Liver (tissue), 9 donors: ENCODE data around the gene NKD1. TPM values are rescaled to one million over a fixed set of nuclear protein-coding genes. Genes with fewer than 3 reads are reported as not detected.

Experiments used
- DNase-seq: peaks from one replicate; pipeline ENCODE4 v3.0.0-alpha.2; 2017; ENCODE audit warnings: low spot score
- H3K27ac ChIP-seq, 2 donors: one replicate each; pipeline ENCODE4 v1.7.0; 2013; ENCODE audit warnings: inconsistent platforms in 2 of 2, low read length in 2 of 2, control low read depth in 1 of 2, low read depth in 1 of 2, mild to moderate bottlenecking in 1 of 2
- H3K27me3 ChIP-seq, 4 donors: one replicate each; pipeline versions ENCODE4 v1.6.1 to v1.7.0; 2013; ENCODE audit warnings: low read length in 3 of 4, inconsistent platforms in 1 of 4, mild to moderate bottlenecking in 1 of 4, moderate library complexity in 1 of 4; ENCODE audit not compliant: control insufficient read depth in 4 of 4, insufficient read depth in 4 of 4
- H3K36me3 ChIP-seq, 4 donors: one replicate each; pipeline versions ENCODE4 v1.6.1 to v1.7.0; 2013; ENCODE audit warnings: low read length in 3 of 4, mild to moderate bottlenecking in 3 of 4, low read depth in 1 of 4, moderate library complexity in 1 of 4; ENCODE audit not compliant: control insufficient read depth in 4 of 4, insufficient read depth in 3 of 4
- H3K4me1 ChIP-seq, 4 donors: one replicate each; pipeline versions ENCODE4 v1.6.1 to v1.7.0; 2013; ENCODE audit warnings: low read length in 3 of 4, mild to moderate bottlenecking in 3 of 4, moderate library complexity in 1 of 4; ENCODE audit not compliant: control insufficient read depth in 4 of 4, insufficient read depth in 4 of 4
- H3K4me3 ChIP-seq, 3 donors: one replicate each; pipeline versions ENCODE4 v1.6.1 to v1.7.0; 2013; ENCODE audit warnings: low read length in 3 of 3, control low read depth in 1 of 3, low read depth in 1 of 3, mild to moderate bottlenecking in 1 of 3
- H3K9ac ChIP-seq, 2 donors: one replicate each; pipeline ENCODE4 v1.7.0; 2013; ENCODE audit warnings: low read length in 2 of 2, mild to moderate bottlenecking in 2 of 2, moderate library complexity in 2 of 2, control low read depth in 1 of 2, low read depth in 1 of 2
- H3K9me3 ChIP-seq, 4 donors: one replicate each; pipeline versions ENCODE4 v1.6.1 to v1.7.0; 2013; ENCODE audit warnings: low read length in 3 of 4; ENCODE audit not compliant: control insufficient read depth in 4 of 4
- EGR1 ChIP-seq, 2 donors: IDR thresholded peaks; 2 replicates each; pipeline ENCODE4 v1.6.1; 2016 to 2018; ENCODE audit warnings: antibody characterized with exemption in 2 of 2, low read depth in 2 of 2
- FOXA1 ChIP-seq: IDR thresholded peaks from 2 replicates; pipeline ENCODE4 v1.6.1; 2016; ENCODE audit warnings: antibody characterized with exemption
- FOXA2 ChIP-seq: IDR thresholded peaks from 2 replicates; pipeline ENCODE4 v1.6.1; 2016; ENCODE audit warnings: antibody characterized with exemption
- GABPA ChIP-seq, 2 donors: IDR thresholded peaks in 1 of 2; conservative IDR thresholded peaks in 1 of 2; 2 replicates each; pipeline ENCODE4 v1.6.1; 2016; ENCODE audit warnings: antibody characterized with exemption in 2 of 2, mild to moderate bottlenecking in 1 of 2, moderate library complexity in 1 of 2
- HNF4A ChIP-seq, 2 donors: conservative IDR thresholded peaks; 2 replicates each; pipeline ENCODE4 v1.6.1; 2016; ENCODE audit warnings: antibody characterized with exemption in 2 of 2, mild to moderate bottlenecking in 2 of 2
- HNF4G ChIP-seq: IDR thresholded peaks from 2 replicates; pipeline ENCODE4 v1.6.1; 2016; ENCODE audit warnings: antibody characterized with exemption
- JUND ChIP-seq, 2 donors: IDR thresholded peaks; 2 replicates each; pipeline ENCODE4 v1.6.1; 2016; ENCODE audit warnings: antibody characterized with exemption in 2 of 2
- NR2F2 ChIP-seq: IDR thresholded peaks from 2 replicates; pipeline ENCODE4 v1.6.1; 2016; ENCODE audit warnings: antibody characterized with exemption
- RAD21 ChIP-seq, 2 donors: IDR thresholded peaks; 2 replicates each; pipeline ENCODE4 v1.6.1; 2016; ENCODE audit warnings: antibody characterized with exemption in 2 of 2, mild to moderate bottlenecking in 2 of 2
- RXRA ChIP-seq, 2 donors: IDR thresholded peaks; 2 replicates each; pipeline ENCODE4 v1.6.1; 2017 to 2018; ENCODE audit warnings: antibody characterized with exemption in 2 of 2, mild to moderate bottlenecking in 1 of 2
- SP1 ChIP-seq: IDR thresholded peaks from 2 replicates; pipeline ENCODE4 v1.6.1; 2018; ENCODE audit warnings: antibody characterized with exemption, mild to moderate bottlenecking
- TAF1 ChIP-seq: conservative IDR thresholded peaks from 2 replicates; pipeline ENCODE4 v1.6.1; 2016; ENCODE audit warnings: antibody characterized with exemption, mild to moderate bottlenecking
- WGBS: extraction: QIAGEN DNeasy Blood & Tissue Kit; methylation state at CpG from one replicate; pipeline ENCODE4 v1.1.7; 2013; 5-methylcytosine and 5-hydroxymethylcytosine counted together
- polyA plus RNA-seq, 2 donors: library from polyadenylated mRNA; stranded (reverse) in 1 of 2; unstranded in 1 of 2; fragments of 200-250 nt in 1 of 2; fragments of >200 nt in 1 of 2; fragmentation: Nextera tagmentation in 1 of 2; extraction: Ambion mirVana in 1 of 2; gene quantifications; one replicate each; pipeline versions ENCODE4 v1.2.1 to v1.2.3, GENCODE V29; 2013 to 2015
- total RNA-seq, 2 donors: library from RNA; depleted of rRNA; stranded (reverse); fragments of >200 nt; gene quantifications; one replicate each; pipeline ENCODE4 v1.2.3, GENCODE V29; 2014
- TF ChIP-seq, protein P1 (sequence below): IDR thresholded peaks from 2 replicates; pipeline ENCODE4 v1.6.1; 2016; ENCODE audit warnings: antibody characterized with exemption
- TF ChIP-seq, protein P2 (sequence below): fragments of 150-350 bp; IDR thresholded peaks from 2 replicates; pipeline ENCODE4 v1.5.1; 2017; ENCODE audit warnings: improper control_type of control experiment, low read depth, low read length; ENCODE audit not compliant: missing input control
- TF ChIP-seq, protein P3 (sequence below): IDR thresholded peaks from 2 replicates; pipeline ENCODE4 v1.6.1; 2016; ENCODE audit warnings: antibody characterized with exemption, mild to moderate bottlenecking
- TF ChIP-seq, protein P4 (sequence below): IDR thresholded peaks from 2 replicates; pipeline ENCODE4 v1.6.1; 2016; ENCODE audit warnings: antibody characterized with exemption
- donor health status: healthy.
- donor health status: healthy.
- donor health status: healthy.
- donor health status: healthy.
- donor health status: healthy.

NKD1 gene
- total and polyA plus RNA-seq, 4 donors, result 0.28 to 3.5 (median 0.85) TPM

DNA sequence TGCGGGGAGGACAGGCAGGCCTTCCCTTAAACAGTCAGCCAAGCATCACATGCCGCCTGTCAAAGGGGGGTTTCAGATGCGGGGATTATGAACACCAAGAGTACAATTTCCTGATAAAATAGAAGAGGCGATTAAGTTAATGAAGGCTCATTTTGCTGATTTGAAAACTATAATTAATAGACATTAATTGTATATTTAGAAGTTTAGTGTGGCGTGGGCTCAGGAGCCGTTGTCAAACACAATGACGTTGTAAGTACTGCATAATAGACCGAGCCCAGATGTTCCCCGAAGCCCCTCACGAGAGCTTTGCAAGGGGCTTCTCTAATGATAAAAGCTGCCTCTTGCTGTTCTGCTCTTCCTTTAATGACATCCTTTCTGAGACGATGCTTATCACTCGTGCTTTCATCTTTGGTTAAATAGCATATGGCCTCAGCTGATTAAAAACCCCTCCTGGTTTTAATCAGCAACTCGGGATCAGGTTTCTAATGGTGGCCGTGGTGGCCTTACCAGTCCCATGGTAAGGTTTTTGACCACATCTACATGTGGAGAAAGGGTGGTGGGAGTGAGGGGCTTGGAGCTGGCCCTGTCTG lies 104.7 kb downstream of the NKD1 start:
- Histone ChIP-seq H3K9ac (no peak overlapping the region), H3K4me3 (no peak overlapping the region), H3K27ac (no peak overlapping the region), H3K36me3 (no peaks in the 10 kb centered on the region), H3K9me3 (no peaks in the 10 kb centered on the region), H3K27me3 (no peaks in the 10 kb centered on the region), H3K4me1 (no peaks in the 10 kb centered on the region)
- WGBS, result 73% methylated on average over 14 of the region's 14 CpGs
- DNase-seq, result no peak
- TF ChIP-seq RXRA (IDR thresholded peaks at IDR 0.05) (no peak), HNF4G (no peak), EGR1 (IDR thresholded peaks at IDR 0.05; ENCODE audit: low read depth in 2 of 2) (no peak), FOXA2 (no peak)
- TF ChIP-seq, protein P1, sequence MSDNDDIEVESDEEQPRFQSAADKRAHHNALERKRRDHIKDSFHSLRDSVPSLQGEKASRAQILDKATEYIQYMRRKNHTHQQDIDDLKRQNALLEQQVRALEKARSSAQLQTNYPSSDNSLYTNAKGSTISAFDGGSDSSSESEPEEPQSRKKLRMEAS, result no peak

DNA sequence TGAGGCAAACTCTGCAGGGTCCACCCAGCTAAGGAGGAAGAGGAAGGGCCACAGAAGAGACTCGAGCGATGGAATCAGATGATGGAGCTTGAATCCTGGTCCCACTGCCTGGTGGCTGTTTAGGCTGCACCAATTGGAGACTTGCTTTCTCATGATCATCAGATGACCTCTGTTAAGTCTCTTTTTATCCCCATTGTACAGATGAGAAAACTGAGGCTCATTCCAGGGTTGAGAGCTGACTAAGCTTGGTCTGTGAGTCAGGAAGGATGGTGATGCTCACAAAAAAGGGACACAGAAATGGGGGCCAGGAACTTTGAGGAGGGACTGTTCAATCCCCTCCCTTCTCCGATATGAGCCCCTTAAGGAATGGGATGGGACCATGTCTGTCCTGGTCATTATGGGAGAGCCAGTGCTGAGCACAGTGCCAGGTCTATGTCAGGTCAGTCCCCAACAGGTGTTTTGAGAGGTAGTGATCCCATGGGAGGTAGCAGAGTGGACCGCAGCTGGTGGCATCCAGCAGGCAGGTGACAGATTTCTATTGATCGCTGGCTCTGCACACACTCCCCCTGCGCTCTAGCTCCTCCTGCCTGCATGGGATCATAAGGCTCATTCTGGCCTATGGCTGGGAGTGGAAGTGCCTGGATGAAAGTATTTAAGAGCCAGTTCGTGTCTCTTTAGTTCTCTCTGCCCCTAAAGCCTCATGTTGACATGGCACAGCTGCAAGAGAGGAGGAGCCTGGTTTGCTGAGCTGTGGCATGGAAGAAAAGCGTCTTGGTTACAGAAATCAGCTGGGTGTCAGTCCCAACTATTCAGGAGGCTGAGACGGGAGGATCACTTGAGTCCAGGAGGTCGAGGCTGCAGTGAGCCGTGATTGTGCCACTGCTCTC lies 105.7 kb downstream of the NKD1 start:
- H3K4me3 ChIP-seq, result no peak overlapping the region
- H3K9ac ChIP-seq, result no peak overlapping the region
- H3K4me1 ChIP-seq, result no peaks in the 10 kb centered on the region
- TF ChIP-seq HNF4A (conservative IDR thresholded peaks at IDR 0.05), result no peak
- TF ChIP-seq RAD21 (IDR thresholded peaks at IDR 0.05), result peak in 1 of 2 donors; percentile 33
- TF ChIP-seq, protein P2, sequence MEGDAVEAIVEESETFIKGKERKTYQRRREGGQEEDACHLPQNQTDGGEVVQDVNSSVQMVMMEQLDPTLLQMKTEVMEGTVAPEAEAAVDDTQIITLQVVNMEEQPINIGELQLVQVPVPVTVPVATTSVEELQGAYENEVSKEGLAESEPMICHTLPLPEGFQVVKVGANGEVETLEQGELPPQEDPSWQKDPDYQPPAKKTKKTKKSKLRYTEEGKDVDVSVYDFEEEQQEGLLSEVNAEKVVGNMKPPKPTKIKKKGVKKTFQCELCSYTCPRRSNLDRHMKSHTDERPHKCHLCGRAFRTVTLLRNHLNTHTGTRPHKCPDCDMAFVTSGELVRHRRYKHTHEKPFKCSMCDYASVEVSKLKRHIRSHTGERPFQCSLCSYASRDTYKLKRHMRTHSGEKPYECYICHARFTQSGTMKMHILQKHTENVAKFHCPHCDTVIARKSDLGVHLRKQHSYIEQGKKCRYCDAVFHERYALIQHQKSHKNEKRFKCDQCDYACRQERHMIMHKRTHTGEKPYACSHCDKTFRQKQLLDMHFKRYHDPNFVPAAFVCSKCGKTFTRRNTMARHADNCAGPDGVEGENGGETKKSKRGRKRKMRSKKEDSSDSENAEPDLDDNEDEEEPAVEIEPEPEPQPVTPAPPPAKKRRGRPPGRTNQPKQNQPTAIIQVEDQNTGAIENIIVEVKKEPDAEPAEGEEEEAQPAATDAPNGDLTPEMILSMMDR, result peak; percentile 9
- H3K27ac ChIP-seq, result no peak overlapping the region
- H3K36me3 ChIP-seq, result no peaks in the 10 kb centered on the region
- no peaks in the 10 kb centered on the region for H3K9me3 ChIP-seq
- WGBS, result 75% methylated on average over 11 of the region's 11 CpGs
- no peak for DNase-seq
- H3K27me3 ChIP-seq, result no peaks in the 10 kb centered on the region

DNA sequence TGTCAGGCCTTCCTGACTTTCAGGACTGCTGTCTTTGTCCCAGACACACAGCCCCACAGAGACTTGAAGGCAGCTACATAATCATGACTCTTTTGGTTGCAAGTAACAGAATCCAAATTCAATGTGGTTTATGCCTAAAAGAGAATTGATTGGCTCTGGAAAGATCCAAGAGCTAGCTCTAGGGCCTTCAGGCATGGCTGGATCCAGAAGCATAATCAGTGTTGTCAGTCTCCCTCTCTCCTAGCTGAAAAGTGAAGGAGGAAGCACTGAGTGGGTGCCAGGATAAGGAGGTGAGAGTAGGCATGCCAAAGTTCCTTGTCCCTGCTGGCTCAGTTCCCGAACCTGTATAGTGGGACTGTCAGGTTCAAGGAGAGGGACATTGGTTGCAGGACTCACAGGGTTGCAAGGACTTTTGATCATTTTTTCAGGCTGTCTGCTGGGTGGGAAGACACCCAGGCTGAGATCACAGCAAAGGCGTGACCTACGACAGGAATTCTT lies 107.4 kb downstream of the NKD1 start:
- no peak for DNase-seq
- Histone ChIP-seq H3K4me1 (no peaks in the 10 kb centered on the region), H3K9me3 (no peaks in the 10 kb centered on the region), H3K27ac (no peak overlapping the region), H3K27me3 (no peaks in the 10 kb centered on the region), H3K9ac (no peak overlapping the region), H3K36me3 (no peaks in the 10 kb centered on the region), H3K4me3 (no peak overlapping the region)
- WGBS, result 98% methylated on average over 3 of the region's 3 CpGs
- TF ChIP-seq RXRA (IDR thresholded peaks at IDR 0.05) (no peak), JUND (IDR thresholded peaks at IDR 0.05) (no peak), NR2F2 (no peak), EGR1 (IDR thresholded peaks at IDR 0.05; ENCODE audit: low read depth in 2 of 2) (no peak), RAD21 (IDR thresholded peaks at IDR 0.05) (no peak), FOXA1 (no peak), HNF4G (no peak), HNF4A (conservative IDR thresholded peaks at IDR 0.05) (no peak), GABPA (IDR thresholded peaks at IDR 0.05 in 1 of 2, conservative IDR thresholded peaks at IDR 0.05 in 1 of 2) (no peak), SP1 (no peak), FOXA2 (no peak), TAF1 (no peak)
- TF ChIP-seq, protein P3, sequence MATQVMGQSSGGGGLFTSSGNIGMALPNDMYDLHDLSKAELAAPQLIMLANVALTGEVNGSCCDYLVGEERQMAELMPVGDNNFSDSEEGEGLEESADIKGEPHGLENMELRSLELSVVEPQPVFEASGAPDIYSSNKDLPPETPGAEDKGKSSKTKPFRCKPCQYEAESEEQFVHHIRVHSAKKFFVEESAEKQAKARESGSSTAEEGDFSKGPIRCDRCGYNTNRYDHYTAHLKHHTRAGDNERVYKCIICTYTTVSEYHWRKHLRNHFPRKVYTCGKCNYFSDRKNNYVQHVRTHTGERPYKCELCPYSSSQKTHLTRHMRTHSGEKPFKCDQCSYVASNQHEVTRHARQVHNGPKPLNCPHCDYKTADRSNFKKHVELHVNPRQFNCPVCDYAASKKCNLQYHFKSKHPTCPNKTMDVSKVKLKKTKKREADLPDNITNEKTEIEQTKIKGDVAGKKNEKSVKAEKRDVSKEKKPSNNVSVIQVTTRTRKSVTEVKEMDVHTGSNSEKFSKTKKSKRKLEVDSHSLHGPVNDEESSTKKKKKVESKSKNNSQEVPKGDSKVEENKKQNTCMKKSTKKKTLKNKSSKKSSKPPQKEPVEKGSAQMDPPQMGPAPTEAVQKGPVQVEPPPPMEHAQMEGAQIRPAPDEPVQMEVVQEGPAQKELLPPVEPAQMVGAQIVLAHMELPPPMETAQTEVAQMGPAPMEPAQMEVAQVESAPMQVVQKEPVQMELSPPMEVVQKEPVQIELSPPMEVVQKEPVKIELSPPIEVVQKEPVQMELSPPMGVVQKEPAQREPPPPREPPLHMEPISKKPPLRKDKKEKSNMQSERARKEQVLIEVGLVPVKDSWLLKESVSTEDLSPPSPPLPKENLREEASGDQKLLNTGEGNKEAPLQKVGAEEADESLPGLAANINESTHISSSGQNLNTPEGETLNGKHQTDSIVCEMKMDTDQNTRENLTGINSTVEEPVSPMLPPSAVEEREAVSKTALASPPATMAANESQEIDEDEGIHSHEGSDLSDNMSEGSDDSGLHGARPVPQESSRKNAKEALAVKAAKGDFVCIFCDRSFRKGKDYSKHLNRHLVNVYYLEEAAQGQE, result no peak
- TF ChIP-seq, protein P1, result no peak
- TF ChIP-seq, protein P4, sequence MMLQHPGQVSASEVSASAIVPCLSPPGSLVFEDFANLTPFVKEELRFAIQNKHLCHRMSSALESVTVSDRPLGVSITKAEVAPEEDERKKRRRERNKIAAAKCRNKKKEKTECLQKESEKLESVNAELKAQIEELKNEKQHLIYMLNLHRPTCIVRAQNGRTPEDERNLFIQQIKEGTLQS, result no peak
- TF ChIP-seq, protein P2, result no peak
